HL-60/S4 treated with retinoic acid at 250 ng/mL for 4 days and 3 days (cell line): Measurements from ENCODE around the gene PDE4B.

ENCODE experiments used
- in situ Hi-C: fragments of 300-500 bp; cut with MboI; formaldehyde crosslinking; loops from 2 replicates; pipeline ENCODE4 v1.7.0; 2022; ENCODE audit warnings: low sequenced_read_pairs

Gene PDE4B

GRCh38 chr1:66323958-66324625 is 531.4 kb downstream of the PDE4B start:
- in situ Hi-C loops = no loop called here

- in situ Hi-C loops = no loop called here
Measured at GRCh38 chr1:66325594-66326380, 533.1 kb downstream of the PDE4B start.

DNA sequence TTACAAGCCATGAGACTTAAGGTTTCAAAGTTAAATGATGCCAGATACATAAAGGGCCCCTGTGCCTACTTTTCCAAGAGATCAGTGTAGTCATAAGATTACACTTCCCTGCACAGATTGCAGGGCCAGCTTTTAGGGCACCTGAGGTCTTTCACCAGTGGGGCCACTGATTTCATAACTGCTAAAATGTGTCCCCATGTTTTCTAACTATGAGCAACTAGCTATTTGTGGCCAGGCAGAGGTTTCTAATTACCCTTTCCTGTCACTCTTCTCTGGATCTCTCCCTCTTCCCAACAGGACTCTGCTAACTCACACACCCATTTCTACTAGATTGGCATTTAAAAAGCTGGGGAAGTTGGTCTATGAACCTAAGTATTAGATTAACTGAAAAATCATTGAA is 534.2 kb downstream of the PDE4B start:
- in situ Hi-C loops = no loop called here

GRCh38 chr1:66327588-66327987 is 534.9 kb downstream of the PDE4B start:
- in situ Hi-C loops = no loop called here

- in situ Hi-C loops = no loop called here
Measured at GRCh38 chr1:66328896-66329295, 536.2 kb downstream of the PDE4B start.

GRCh38 chr1:66330722-66331141 is 538.0 kb downstream of the PDE4B start:
- in situ Hi-C loops = no loop called here

GRCh38 chr1:66331658-66332547 is 539.2 kb downstream of the PDE4B start:
- in situ Hi-C loops = no loop called here

GRCh38 chr1:66332548-66332901 is 539.8 kb downstream of the PDE4B start:
- in situ Hi-C loops = no loop called here

DNA sequence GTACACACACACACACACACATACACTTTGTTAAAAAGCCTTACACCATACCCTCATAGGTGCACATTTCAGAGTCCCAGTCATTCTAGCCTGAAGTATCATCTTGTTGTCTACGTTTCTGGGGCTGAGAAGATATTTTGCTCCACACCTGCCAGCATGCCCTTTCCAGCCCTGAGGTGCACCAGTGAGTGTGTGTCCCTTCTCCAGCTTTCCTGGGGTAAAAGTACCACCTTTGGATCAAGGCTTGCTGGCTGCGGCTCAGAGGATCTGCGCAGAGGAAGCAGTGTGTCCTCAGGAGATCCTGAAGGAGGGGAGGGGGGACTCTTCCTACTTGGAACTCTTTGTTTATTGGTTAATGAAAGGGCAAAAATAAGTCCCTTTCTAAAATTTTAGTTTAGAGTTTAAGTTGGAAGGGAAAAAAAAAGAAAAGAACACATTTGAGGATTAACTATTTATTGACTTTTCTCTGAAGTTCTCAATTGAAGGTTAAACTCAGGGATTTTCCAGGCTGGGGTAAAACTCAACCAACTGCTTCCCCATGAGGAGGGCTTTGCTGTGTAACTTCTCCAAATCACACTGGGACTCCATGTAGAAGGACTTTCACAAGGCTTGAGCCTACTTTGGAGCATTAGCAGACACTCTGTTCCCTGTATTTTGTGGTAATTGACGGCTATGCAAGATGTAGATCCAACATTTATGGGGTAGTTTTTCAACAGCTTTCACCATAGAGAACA is 540.9 kb downstream of the PDE4B start:
- in situ Hi-C loops = no loop called here

- in situ Hi-C loops = no loop called here
Measured at GRCh38 chr1:66334318-66334717, 541.6 kb downstream of the PDE4B start.

DNA sequence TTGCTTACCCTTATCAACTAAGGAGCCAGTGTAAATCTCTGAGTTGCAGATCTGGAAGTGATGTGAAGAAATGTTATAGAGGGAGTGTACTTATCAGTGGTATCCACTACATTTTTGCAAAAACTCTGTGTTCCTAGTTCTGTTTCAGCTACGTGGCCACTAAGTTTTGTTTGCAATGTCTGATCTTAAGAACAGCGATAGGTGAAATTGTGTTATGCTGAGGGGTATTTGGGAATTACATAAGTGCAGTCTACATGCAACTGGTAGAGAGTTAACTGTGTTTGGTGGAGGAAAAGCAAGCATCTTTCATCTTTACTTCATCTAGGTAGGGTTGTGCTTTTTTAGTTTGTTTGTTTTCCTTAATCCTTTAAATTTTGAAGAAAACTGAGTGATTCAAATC is 542.4 kb downstream of the PDE4B start:
- in situ Hi-C loops = no loop called here

DNA sequence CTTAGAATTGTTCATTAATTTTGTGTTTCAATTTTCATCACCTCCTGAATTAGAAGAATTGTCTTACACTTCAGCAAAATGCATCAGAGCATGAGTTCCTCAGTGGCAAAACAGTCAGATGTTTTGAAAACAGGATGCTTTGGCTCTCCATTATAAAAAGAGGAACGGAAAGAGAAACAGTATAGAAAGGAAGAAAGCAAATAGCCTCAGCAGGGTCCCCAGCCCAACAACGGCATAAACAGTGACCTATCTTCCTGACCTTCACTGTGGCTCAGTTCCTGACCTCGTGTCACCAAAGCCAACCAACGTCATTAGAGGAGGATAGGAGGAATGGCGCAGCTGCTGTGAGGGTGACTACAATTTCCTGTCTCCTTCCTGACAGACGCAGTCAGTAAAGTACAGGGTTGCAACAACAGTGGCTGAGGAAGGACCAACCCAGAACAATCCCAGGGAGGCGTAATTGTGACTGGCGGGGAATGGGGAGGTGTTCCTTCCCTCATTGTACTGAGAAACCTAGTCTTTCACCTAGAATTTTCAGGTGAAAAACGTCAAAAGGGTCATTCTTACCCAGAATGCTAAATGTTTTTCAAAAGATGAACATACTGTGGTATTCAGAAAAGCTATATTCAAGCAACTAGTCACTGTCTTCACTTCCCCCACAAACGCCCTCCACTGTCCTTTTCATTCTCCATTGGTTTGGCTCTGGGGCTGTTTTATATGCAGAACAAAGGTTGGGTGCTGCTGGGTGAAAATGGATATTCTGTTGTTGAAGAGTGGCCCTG is 543.4 kb downstream of the PDE4B start:
- in situ Hi-C loops = no loop called here

GRCh38 chr1:66336641-66336990 is 543.9 kb downstream of the PDE4B start:
- in situ Hi-C loops = no loop called here

GRCh38 chr1:66337249-66337648 is 544.6 kb downstream of the PDE4B start:
- in situ Hi-C loops = no loop called here

DNA sequence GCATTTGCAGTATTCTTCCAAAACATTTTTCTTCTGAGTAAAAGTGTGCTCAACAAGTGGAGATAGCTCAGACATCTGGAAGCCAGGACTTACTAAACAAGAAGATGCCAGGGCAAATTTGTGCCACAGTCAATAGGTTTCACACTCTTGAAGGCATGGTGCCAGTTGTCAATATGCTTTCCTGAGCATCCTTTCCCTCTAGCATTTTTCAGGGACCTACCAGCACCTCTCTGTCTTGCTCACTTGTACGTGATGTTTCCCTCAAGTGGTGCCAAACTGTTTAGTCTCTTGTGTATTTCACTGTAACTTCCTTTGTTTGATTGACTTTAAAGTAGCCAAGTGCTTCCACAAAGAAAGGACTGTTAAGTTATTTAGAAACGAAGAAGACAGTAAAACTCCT is 547.2 kb downstream of the PDE4B start:
- in situ Hi-C loops = no loop called here

GRCh38 chr1:66341446-66342089 is 548.9 kb downstream of the PDE4B start:
- in situ Hi-C loops = no loop called here

DNA sequence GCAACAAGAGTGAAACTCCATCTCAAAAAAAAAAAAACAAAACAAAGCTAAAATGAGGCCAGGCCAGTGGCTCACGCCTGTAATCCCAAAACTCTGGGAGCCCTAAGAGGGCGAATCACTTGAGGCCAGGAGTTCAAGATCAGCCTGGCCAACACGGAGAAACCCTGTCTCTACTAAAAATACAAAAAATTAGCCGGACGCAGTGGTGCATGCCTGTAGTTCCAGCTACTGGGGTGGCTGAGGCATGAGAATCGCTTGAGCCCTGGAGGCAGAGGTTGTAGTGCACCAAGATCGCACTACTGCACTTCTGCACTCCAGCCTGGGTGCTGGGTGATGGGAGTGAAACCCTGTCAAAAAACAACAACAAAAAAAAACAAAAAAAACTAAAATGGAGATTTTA is 550.0 kb downstream of the PDE4B start:
- in situ Hi-C loops = no loop called here

- in situ Hi-C loops = no loop called here
Measured at GRCh38 chr1:66343569-66344325, 551.1 kb downstream of the PDE4B start.
